ENCODE measurements around the gene NAPA.

Gene NAPA

GRCh38 chr19:47521473-47522180, 6.8 kb upstream of the NAPA start:
- DNase-seq, result no peak

- DNase-seq, result no peak
Observed at GRCh38 chr19:47520839-47521238, 6.0 kb upstream of the NAPA start.

- no peak for DNase-seq
Observed at GRCh38 chr19:47520343-47520806, 5.5 kb upstream of the NAPA start.

- no peak for DNase-seq
Observed at GRCh38 chr19:47518854-47519253, 4.0 kb upstream of the NAPA start.

- DNase-seq, result peak; percentile 60
Observed at GRCh38 chr19:47518139-47518538, 3.3 kb upstream of the NAPA start.

- no peak for DNase-seq
Observed at GRCh38 chr19:47514151-47514868, 553 bp downstream of the NAPA start.

- no peak for DNase-seq
Observed at GRCh38 chr19:47512948-47513319, 1.9 kb downstream of the NAPA start.

- no peak for DNase-seq
Observed at GRCh38 chr19:47512183-47512947, 2.5 kb downstream of the NAPA start.

GRCh38 chr19:47511681-47512080, 3.2 kb downstream of the NAPA start:
- DNase-seq, result no peak

GRCh38 chr19:47511128-47511517, 3.7 kb downstream of the NAPA start:
- DNase-seq, result no peak

- no peak for DNase-seq
Observed at GRCh38 chr19:47510516-47511127, 4.2 kb downstream of the NAPA start.

- no peak for DNase-seq
Observed at GRCh38 chr19:47509973-47510372, 4.9 kb downstream of the NAPA start.

GRCh38 chr19:47509170-47509847, 5.6 kb downstream of the NAPA start:
- DNase-seq, result no peak

- DNase-seq, result no peak
Observed at GRCh38 chr19:47508721-47509120, 6.1 kb downstream of the NAPA start.

GRCh38 chr19:47507924-47508553, 6.8 kb downstream of the NAPA start:
- no peak for DNase-seq

- no peak for DNase-seq
Observed at GRCh38 chr19:47507012-47507411, 7.9 kb downstream of the NAPA start.

- DNase-seq, result no peak
Observed at GRCh38 chr19:47506459-47506858, 8.4 kb downstream of the NAPA start.

GRCh38 chr19:47505506-47505905, 9.4 kb downstream of the NAPA start:
- DNase-seq, result no peak

- no peak for DNase-seq
Observed at GRCh38 chr19:47503826-47504150, 11.1 kb downstream of the NAPA start.

- no peak for DNase-seq
Observed at GRCh38 chr19:47503130-47503825, 11.6 kb downstream of the NAPA start.

Data from activated CD4-positive, alpha-beta T cell treated with anti-CD3 and anti-CD28 coated beads for 48 hours (primary cell).